OCI-LY3 (cell line): ENCODE results near the gene IBA57.

Experiments
- H2AFZ ChIP-seq: fragments of 200-600, 300-600 bp; shearing (Covaris generic); 2 replicates; pipeline ENCODE4 v1.6.0; 2014; ENCODE audit warnings: antibody characterized with exemption, low read depth, low read length
- H3K27ac ChIP-seq: fragments of 200-600, 300-600 bp; sonication (generic); 2 replicates; pipeline ENCODE4 v1.5.1; 2014; ENCODE audit warnings: mild to moderate bottlenecking, low read length, moderate library complexity, mixed read lengths
- H3K27me3 ChIP-seq: fragments of 200-600, 300-600 bp; sonication (generic); 2 replicates; pipeline ENCODE4 v1.6.1; 2014; ENCODE audit warnings: low read depth, low read length, mixed read lengths
- H3K36me3 ChIP-seq: fragments of 200-600, 300-600 bp; sonication (generic); replicated peaks from 2 replicates; pipeline ENCODE3; 2014; ENCODE audit warnings: low read depth, low read length, mixed read lengths
- H3K4me1 ChIP-seq: fragments of 300-600, 200-600 bp; sonication (generic); 2 replicates; pipeline ENCODE4 v1.6.1; 2014; ENCODE audit warnings: low read length, mixed read lengths
- H3K4me2 ChIP-seq: fragments of 200-600, 300-600 bp; sonication (generic); 2 replicates; pipeline ENCODE4 v1.6.1; 2014; ENCODE audit warnings: low read length, mixed read lengths
- H3K4me3 ChIP-seq: fragments of 300-600, 200-600 bp; sonication (generic); 2 replicates; pipeline ENCODE4 v1.5.1; 2014; ENCODE audit warnings: antibody characterized with exemption, mild to moderate bottlenecking, low read length, moderate library complexity
- H3K79me2 ChIP-seq: fragments of 300-600, 200-600 bp; shearing (Covaris generic); 2 replicates; pipeline ENCODE4 v1.6.1; 2014; ENCODE audit warnings: mild to moderate bottlenecking, low read length, mixed read lengths
- H3K9ac ChIP-seq: fragments of 300-600, 200-600 bp; shearing (Covaris generic); 2 replicates; pipeline ENCODE4 v1.6.0; 2014; ENCODE audit warnings: mild to moderate bottlenecking, low read length, moderate library complexity
- H3K9me3 ChIP-seq: fragments of 200-600, 300-600 bp; shearing (Covaris generic); 2 replicates; pipeline ENCODE4 v1.6.1; 2014; ENCODE audit warnings: low read length, mixed read lengths; ENCODE audit not compliant: insufficient read depth
- H4K20me1 ChIP-seq: fragments of 200-600, 300-600 bp; sonication (generic); 2 replicates; pipeline ENCODE4 v1.6.1; 2016; ENCODE audit warnings: low read length, mixed read lengths; ENCODE audit not compliant: insufficient read depth
- EZH2phosphoT487 ChIP-seq: fragments of 200-600 bp; shearing (Covaris generic); IDR thresholded peaks from 2 replicates; pipeline ENCODE4 v1.6.1; 2018; ENCODE audit warnings: antibody characterized with exemption, mixed run types, low read depth
- TF ChIP-seq, protein P1 (sequence below): fragments of 200-600, 300-600 bp; sonication (generic); IDR thresholded peaks from 2 replicates; pipeline ENCODE4 v1.5.1; 2014; ENCODE audit warnings: antibody characterized with exemption, low read length, low read depth

Gene IBA57

DNA sequence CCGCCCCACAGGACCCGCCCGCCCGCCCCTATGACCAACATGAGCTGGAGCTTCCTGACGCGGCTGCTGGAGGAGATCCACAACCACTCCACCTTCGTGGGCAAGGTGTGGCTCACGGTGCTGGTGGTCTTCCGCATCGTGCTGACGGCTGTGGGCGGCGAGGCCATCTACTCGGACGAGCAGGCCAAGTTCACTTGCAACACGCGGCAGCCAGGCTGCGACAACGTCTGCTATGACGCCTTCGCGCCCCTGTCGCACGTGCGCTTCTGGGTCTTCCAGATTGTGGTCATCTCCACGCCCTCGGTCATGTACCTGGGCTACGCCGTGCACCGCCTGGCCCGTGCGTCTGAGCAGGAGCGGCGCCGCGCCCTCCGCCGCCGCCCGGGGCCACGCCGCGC is 7.9 kb upstream of the IBA57 start:
- Histone ChIP-seq H3K4me1 (no peaks in the 10 kb centered on the region), H4K20me1 (no peaks in the 10 kb centered on the region), H2AFZ (no peak overlapping the region), H3K27me3 (no peaks in the 10 kb centered on the region), H3K27ac (no peak overlapping the region), H3K4me3 (no peak overlapping the region), H3K4me2 (no peak overlapping the region), H3K9me3 (no peaks in the 10 kb centered on the region), H3K79me2 (no peaks in the 10 kb centered on the region), H3K9ac (no peak overlapping the region), H3K36me3 (no peaks in the 10 kb centered on the region)
- no peak for TF ChIP-seq EZH2phosphoT487
- TF ChIP-seq, protein P1, sequence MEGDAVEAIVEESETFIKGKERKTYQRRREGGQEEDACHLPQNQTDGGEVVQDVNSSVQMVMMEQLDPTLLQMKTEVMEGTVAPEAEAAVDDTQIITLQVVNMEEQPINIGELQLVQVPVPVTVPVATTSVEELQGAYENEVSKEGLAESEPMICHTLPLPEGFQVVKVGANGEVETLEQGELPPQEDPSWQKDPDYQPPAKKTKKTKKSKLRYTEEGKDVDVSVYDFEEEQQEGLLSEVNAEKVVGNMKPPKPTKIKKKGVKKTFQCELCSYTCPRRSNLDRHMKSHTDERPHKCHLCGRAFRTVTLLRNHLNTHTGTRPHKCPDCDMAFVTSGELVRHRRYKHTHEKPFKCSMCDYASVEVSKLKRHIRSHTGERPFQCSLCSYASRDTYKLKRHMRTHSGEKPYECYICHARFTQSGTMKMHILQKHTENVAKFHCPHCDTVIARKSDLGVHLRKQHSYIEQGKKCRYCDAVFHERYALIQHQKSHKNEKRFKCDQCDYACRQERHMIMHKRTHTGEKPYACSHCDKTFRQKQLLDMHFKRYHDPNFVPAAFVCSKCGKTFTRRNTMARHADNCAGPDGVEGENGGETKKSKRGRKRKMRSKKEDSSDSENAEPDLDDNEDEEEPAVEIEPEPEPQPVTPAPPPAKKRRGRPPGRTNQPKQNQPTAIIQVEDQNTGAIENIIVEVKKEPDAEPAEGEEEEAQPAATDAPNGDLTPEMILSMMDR = no peak

DNA sequence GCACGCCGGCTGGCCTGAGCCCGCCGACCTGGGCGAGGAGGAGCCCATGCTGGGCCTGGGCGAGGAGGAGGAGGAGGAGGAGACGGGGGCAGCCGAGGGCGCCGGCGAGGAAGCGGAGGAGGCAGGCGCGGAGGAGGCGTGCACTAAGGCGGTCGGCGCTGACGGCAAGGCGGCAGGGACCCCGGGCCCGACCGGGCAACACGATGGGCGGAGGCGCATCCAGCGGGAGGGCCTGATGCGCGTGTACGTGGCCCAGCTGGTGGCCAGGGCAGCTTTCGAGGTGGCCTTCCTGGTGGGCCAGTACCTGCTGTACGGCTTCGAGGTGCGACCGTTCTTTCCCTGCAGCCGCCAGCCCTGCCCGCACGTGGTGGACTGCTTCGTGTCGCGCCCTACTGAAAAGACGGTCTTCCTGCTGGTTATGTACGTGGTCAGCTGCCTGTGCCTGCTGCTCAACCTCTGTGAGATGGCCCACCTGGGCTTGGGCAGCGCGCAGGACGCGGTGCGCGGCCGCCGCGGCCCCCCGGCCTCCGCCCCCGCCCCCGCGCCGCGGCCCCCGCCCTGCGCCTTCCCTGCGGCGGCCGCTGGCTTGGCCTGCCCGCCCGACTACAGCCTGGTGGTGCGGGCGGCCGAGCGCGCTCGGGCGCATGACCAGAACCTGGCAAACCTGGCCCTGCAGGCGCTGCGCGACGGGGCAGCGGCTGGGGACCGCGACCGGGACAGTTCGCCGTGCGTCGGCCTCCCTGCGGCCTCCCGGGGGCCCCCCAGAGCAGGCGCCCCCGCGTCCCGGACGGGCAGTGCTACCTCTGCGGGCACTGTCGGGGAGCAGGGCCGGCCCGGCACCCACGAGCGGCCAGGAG is 7.2 kb upstream of the IBA57 start:
- Histone ChIP-seq H3K27ac (no peak overlapping the region), H3K27me3 (no peaks in the 10 kb centered on the region), H3K9ac (no peak overlapping the region), H2AFZ (no peak overlapping the region), H3K4me3 (no peak overlapping the region), H4K20me1 (no peaks in the 10 kb centered on the region), H3K4me2 (no peak overlapping the region), H3K79me2 (no peaks in the 10 kb centered on the region), H3K9me3 (no peaks in the 10 kb centered on the region), H3K36me3 (no peaks in the 10 kb centered on the region), H3K4me1 (no peaks in the 10 kb centered on the region)
- TF ChIP-seq, protein P1 = no peak
- TF ChIP-seq EZH2phosphoT487 = no peak

DNA sequence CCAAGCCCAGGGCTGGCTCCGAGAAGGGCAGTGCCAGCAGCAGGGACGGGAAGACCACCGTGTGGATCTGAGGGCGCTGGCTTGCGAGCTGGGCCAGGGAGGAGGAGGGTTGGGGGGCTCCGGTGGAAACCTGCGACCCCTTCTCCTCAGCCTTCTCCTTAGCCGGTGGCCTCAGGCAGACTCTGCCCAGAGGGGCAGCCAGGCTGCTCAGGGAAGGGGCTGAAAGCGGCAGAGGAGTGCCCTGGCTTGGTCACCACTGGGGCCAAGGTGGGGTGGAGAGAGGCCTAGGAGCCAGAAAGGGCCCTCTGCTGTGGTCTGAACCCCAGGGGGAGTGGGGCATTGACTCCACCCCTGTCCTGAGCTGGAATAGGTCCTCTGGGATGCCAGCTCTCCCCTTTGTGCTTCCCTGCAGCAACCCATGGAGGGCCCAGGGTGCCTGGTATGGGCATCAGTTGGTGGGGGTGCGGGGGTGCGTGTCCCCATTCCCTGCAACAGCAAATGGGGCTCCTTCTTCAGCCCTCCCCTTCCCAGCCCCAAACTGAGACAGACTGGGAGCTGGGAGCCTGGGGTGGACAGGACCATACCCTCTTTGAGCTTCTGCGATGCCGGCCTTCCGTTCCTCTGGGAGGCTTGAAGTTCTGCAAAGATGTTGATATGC is 6.5 kb upstream of the IBA57 start:
- H3K4me1 ChIP-seq = no peaks in the 10 kb centered on the region
- H2AFZ ChIP-seq = no peak overlapping the region
- H3K27me3 ChIP-seq = no peaks in the 10 kb centered on the region
- H3K4me2 ChIP-seq = no peak overlapping the region
- TF ChIP-seq, protein P1 = no peak
- no peak for TF ChIP-seq EZH2phosphoT487
- no peaks in the 10 kb centered on the region for H3K79me2 ChIP-seq
- no peak overlapping the region for H3K27ac ChIP-seq
- no peak overlapping the region for H3K4me3 ChIP-seq
- no peaks in the 10 kb centered on the region for H3K36me3 ChIP-seq
- no peak overlapping the region for H3K9ac ChIP-seq
- no peaks in the 10 kb centered on the region for H3K9me3 ChIP-seq
- no peaks in the 10 kb centered on the region for H4K20me1 ChIP-seq

DNA sequence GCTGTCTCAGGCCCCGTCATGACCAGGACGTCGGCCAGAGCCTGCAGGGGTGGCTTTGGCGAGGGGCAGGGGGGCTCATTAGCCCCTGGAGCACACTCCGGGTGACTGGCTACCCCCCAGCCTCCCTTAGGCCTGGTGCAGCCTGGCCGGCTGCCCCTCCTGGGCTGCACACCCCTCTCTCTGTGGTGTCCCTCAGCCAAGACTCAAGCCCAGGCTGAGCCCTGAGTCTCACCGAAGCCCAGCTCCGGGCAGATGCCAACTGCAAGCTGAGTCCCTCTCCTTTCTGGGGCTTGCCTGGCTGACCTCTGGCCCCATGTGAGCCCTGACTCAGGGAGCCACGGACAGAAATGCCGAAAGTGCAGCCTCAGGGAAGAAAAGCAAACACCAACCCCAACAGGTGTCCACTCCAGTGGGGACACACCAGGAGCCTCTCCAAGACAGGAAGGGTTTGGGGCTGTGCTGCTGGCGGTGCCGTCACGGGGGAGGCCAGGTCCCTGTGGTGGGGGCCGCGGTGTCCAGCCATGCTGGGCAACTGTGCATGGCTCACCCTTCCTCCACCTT is 5.3 kb upstream of the IBA57 start:
- TF ChIP-seq EZH2phosphoT487 = no peak
- TF ChIP-seq, protein P1 = no peak
- H3K9me3 ChIP-seq = no peaks in the 10 kb centered on the region
- peaks cover 3% of the 10 kb centered on the region; the same call in 1 of the 2 replicates for H3K4me1 ChIP-seq
- no peak overlapping the region for H3K9ac ChIP-seq
- H4K20me1 ChIP-seq = no peaks in the 10 kb centered on the region
- H3K27ac ChIP-seq = no peak overlapping the region
- H3K4me3 ChIP-seq = no peak overlapping the region
- no peak overlapping the region for H2AFZ ChIP-seq
- H3K79me2 ChIP-seq = no peaks in the 10 kb centered on the region
- H3K27me3 ChIP-seq = no peaks in the 10 kb centered on the region
- H3K36me3 ChIP-seq = no peaks in the 10 kb centered on the region
- no peak overlapping the region for H3K4me2 ChIP-seq
